ENCODE data around the gene ALG14. TPM values are rescaled to one million over a fixed set of nuclear protein-coding genes. Genes with fewer than 3 reads are reported as not detected.

The ALG14 gene
- total RNA-seq, 4 donors from 2014 or later: 1.9 to 3.3 (median 2.6) TPM; not detected in 1

DNA sequence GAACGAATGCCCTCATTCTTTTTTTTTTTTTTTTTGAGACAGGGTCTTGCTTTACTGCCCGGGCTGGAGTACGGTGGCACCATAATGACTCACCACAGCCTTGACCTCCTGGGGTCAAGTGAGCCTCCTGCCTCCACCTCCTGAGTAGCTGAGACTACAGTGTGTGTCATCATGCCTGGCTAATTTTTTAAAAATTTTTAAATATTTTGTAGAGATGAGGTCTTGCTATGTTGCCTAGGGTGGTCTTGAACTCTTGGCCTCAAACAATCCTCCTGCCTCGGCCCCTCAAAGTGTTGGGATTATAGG is 69.4 kb downstream of the ALG14 start:
- no peaks in the 10 kb centered on the region for H3K9me3 ChIP-seq
- TF ChIP-seq, protein P1, sequence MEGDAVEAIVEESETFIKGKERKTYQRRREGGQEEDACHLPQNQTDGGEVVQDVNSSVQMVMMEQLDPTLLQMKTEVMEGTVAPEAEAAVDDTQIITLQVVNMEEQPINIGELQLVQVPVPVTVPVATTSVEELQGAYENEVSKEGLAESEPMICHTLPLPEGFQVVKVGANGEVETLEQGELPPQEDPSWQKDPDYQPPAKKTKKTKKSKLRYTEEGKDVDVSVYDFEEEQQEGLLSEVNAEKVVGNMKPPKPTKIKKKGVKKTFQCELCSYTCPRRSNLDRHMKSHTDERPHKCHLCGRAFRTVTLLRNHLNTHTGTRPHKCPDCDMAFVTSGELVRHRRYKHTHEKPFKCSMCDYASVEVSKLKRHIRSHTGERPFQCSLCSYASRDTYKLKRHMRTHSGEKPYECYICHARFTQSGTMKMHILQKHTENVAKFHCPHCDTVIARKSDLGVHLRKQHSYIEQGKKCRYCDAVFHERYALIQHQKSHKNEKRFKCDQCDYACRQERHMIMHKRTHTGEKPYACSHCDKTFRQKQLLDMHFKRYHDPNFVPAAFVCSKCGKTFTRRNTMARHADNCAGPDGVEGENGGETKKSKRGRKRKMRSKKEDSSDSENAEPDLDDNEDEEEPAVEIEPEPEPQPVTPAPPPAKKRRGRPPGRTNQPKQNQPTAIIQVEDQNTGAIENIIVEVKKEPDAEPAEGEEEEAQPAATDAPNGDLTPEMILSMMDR (IDR thresholded peaks at IDR 0.05): no peak
- TF ChIP-seq POLR2A (IDR thresholded peaks at IDR 0.05): no peak
- no peak overlapping the region for H3K4me3 ChIP-seq
- H3K4me1 ChIP-seq: peaks cover 0 to 10% (median 2%) of the 10 kb centered on the region in 4 donors
- H3K36me3 ChIP-seq: no peaks in the 10 kb centered on the region
- no peak for DNase-seq
- H3K27me3 ChIP-seq: no peaks in the 10 kb centered on the region
- no peak overlapping the region for H3K27ac ChIP-seq

DNA sequence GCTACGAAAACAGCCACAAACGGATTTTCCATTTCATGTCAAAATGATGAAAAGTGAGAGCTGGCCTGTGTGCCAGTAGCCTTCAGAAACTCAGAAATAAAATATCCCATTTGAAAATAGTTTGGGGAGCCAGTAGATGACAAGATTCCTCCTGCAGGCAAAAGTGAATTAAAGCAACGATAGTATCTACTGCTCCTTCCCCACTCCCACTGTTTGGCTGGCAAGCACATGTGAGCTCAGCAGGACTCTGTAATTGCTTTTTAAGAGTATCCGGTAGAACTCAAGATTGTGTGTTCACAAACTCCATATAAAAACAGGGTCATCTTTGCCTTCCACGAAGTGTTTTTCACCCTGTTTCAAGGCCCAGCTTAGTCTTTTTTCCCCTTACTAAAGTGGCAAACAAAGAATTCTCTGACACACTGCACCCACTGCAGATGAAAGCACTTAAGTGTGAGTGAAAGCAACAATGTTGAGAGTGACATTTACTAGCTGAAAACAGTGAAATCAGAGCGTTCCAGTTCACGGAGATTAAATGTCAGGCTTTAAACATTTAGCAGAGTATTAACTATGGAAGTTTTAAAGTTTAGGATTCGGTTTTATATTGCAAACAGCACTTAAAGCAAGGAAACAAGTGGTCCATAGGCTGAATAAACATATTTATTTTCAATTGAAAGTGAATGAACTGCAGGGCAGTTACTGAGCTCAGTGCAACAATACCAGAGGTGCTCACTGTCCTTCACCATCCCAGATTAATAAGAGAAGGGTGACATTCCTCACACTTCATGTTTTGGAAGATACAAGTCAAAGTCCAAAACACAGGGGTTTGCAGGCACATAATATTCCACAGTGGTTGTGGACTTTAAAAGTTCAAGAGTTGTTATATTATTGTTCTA is 70.0 kb downstream of the ALG14 start:
- no peak for TF ChIP-seq POLR2A (IDR thresholded peaks at IDR 0.05)
- TF ChIP-seq, protein P1 (IDR thresholded peaks at IDR 0.05): no peak
- no peak for DNase-seq
- Histone ChIP-seq H3K4me1 (peaks cover 0 to 10% (median 2%) of the 10 kb centered on the region in 4 donors), H3K27ac (no peak overlapping the region), H3K36me3 (no peaks in the 10 kb centered on the region), H3K27me3 (no peaks in the 10 kb centered on the region), H3K9me3 (no peaks in the 10 kb centered on the region), H3K4me3 (no peak overlapping the region)

DNA sequence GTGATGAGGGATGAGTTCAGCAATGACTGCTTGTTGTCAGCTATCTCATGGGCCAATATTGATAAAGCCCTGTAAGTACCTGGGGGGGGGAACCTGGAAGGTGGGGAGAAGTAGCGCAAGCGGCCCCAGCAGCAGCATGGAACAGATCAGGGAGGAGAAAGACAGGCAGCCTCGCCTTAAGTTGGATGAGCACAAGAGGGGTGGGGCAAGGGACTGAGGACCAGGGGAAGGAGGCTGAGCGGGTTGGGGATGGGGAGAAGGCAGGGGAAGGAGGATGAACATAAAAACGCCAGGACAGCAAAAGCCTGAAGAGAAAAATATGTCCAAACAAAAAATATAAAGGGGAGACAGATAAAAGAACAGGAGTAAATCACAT is 70.6 kb downstream of the ALG14 start:
- peaks cover 0 to 10% (median 2%) of the 10 kb centered on the region in 4 donors for H3K4me1 ChIP-seq
- no peaks in the 10 kb centered on the region for H3K9me3 ChIP-seq
- no peaks in the 10 kb centered on the region for H3K36me3 ChIP-seq
- H3K27ac ChIP-seq: no peak overlapping the region
- TF ChIP-seq, protein P1 (IDR thresholded peaks at IDR 0.05): no peak
- no peak for TF ChIP-seq POLR2A (IDR thresholded peaks at IDR 0.05)
- H3K4me3 ChIP-seq: no peak overlapping the region
- H3K27me3 ChIP-seq: no peaks in the 10 kb centered on the region
- DNase-seq: no peak

DNA sequence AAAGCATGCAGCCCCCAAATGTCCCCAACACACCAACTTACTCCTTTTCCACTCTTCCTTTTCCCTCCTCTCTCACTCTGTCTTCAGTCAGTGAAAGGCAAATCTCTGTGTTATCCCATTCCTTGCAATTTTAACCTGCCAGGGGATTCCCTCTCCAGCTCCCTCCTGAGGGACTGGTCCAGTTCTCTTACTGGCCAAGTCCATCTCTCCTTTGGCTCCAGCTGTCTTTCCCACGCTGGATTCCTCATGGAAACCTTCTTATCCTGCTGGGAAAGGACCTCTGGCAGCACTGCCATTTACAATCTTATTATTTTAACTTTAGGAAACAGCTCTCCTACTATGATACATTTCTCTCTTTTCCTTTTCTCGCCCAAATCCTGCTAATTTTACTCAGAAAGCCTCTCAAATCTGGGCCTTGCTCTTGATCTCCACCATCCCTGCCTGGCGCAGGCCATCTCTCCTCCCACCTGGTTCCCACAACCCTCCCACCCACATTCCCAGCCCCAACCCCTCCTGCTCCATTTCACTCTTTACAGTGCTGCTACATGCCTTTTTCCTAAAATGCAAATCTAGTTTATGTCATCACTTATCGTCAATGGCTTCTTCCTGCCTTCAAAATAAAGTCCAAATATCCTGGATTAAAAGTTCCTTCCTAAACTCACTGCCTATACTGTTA is 73.2 kb downstream of the ALG14 start:
- Histone ChIP-seq H3K36me3 (no peaks in the 10 kb centered on the region), H3K27ac (no peak overlapping the region), H3K4me3 (no peak overlapping the region), H3K27me3 (no peaks in the 10 kb centered on the region), H3K4me1 (peaks cover 0 to 10% (median 2%) of the 10 kb centered on the region in 4 donors), H3K9me3 (no peaks in the 10 kb centered on the region)
- TF ChIP-seq, protein P1 (IDR thresholded peaks at IDR 0.05): no peak
- TF ChIP-seq POLR2A (IDR thresholded peaks at IDR 0.05): no peak
- no peak for DNase-seq

DNA sequence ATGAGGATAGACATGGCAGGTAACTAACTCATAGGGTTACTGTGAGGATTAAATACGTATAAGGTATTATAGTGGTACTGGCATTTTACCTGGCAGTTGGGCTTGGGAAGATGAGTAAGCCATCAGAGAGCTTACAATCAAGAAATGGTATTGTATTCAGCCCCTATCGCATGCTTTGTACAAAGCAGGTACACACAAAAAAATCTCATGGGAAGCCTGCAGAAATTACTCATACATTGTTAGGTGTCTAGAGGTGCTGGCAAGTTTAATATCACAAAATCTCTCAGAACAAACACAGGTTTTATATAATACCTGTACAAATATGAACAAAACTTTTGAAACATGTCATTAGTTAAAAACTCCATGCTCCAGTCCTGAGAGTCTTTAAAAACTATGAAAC is 74.0 kb downstream of the ALG14 start:
- no peak overlapping the region for H3K27ac ChIP-seq
- H3K36me3 ChIP-seq: no peaks in the 10 kb centered on the region
- no peak for TF ChIP-seq POLR2A (IDR thresholded peaks at IDR 0.05)
- TF ChIP-seq, protein P1 (IDR thresholded peaks at IDR 0.05): no peak
- peaks cover 0 to 10% (median 2%) of the 10 kb centered on the region in 4 donors for H3K4me1 ChIP-seq
- H3K4me3 ChIP-seq: no peak overlapping the region
- no peaks in the 10 kb centered on the region for H3K27me3 ChIP-seq
- no peak for DNase-seq
- no peaks in the 10 kb centered on the region for H3K9me3 ChIP-seq

Data from Peyer's patch (tissue), 4 donors.